K562 (cell line): Measurements from ENCODE around the gene SPRR2D. TPM values are rescaled to one million over a fixed set of nuclear protein-coding genes. Genes with fewer than 3 reads are reported as not detected.
"Not testable (repeated sequence)": the region's sequence is repeated elsewhere in the genome, so short reads cannot be mapped to it uniquely, and the experiment has no call there.

Source experiments
- ATAC-seq: fragments of 200-7000 bp; cut with Tn5 transposase; 3 replicates; pipeline ENCODE4 v1.9.1; 2020; ENCODE audit warnings: moderate library complexity
- BruUV-seq: library from RNA; stranded (reverse); fragments of 400-500 nt; replicated peaks from 2 replicates; lab custom pipeline; 2021; lab: Mats Ljungman, UMichigan
- CTCF ChIA-PET: fragments of 300-600 bp; formaldehyde crosslinking; extraction: SDS; loops from one replicate; lab custom pipeline; 2021; ENCODE audit warnings: low intra/inter-chr PET ratio; lab: Yijun Ruan, JAX
- POLR2A ChIA-PET: fragments of 300-600, 350-650 bp; sonication (Branson Sonifier 250); formaldehyde crosslinking; extraction: SDS; loops from one replicate; lab custom pipeline; 2021; ENCODE audit warnings: antibody characterized with exemption, inconsistent platforms; lab: Yijun Ruan, JAX
- DNase-seq, 4 experiments: peaks; one replicate each; pipeline versions ENCODE4 v3.0.0 to v3.0.0-alpha.2; 2011 to 2018; ENCODE audit warnings: low spot score in 3 of 4, mixed read lengths in 3 of 4; ENCODE audit errors: extremely low read depth in 1 of 4
- FAIRE-seq: peaks from 2 replicates; lab custom pipeline; 2011; peaks lifted over from hg19 to GRCh38; lab: Jason Lieb, UNC
- H2AFZ ChIP-seq: 2 replicates; pipeline ENCODE4 v1.6.0; 2011; ENCODE audit warnings: low read depth, low read length, control low read depth, inconsistent platforms
- H3K27ac ChIP-seq: fragments of 200-600 bp; 3 replicates; pipeline ENCODE4 v1.8.0; 2011; ENCODE audit warnings: low read depth, mild to moderate bottlenecking, control low read depth, inconsistent platforms, low read length, moderate library complexity, mixed read lengths; ENCODE audit errors: extremely low read depth
- H3K27me3 ChIP-seq, 2 experiments: fragments of 300-600 bp in 1 of 2; 2 replicates in 1 of 2; 3 replicates in 1 of 2; pipeline versions ENCODE4 v1.6.0 to v1.8.0; 2011; ENCODE audit warnings: inconsistent platforms in 2 of 2, low read length in 2 of 2, mild to moderate bottlenecking in 1 of 2, mixed read lengths in 1 of 2, moderate library complexity in 1 of 2; ENCODE audit not compliant: control insufficient read depth in 2 of 2, insufficient read depth in 2 of 2
- H3K36me3 ChIP-seq: fragments of 300-600 bp; 3 replicates; pipeline ENCODE4 v1.8.0; 2011; ENCODE audit warnings: mild to moderate bottlenecking, low read length, inconsistent platforms; ENCODE audit not compliant: control insufficient read depth, insufficient read depth
- H3K4me1 ChIP-seq, 2 experiments: fragments of 200-600 bp in 1 of 2; replicated peaks in 1 of 2; 2 replicates in 1 of 2; 3 replicates in 1 of 2; pipeline versions ENCODE4 v1.5.1 to v1.8.0; 2011; ENCODE audit warnings: inconsistent platforms in 2 of 2, low read length in 2 of 2, mild to moderate bottlenecking in 1 of 2, mixed read lengths in 1 of 2, moderate library complexity in 1 of 2; ENCODE audit not compliant: control insufficient read depth in 2 of 2, insufficient read depth in 2 of 2
- H3K4me2 ChIP-seq: 2 replicates; pipeline ENCODE4 v1.6.1; 2011; ENCODE audit warnings: low read length, control low read depth, inconsistent platforms, mixed read lengths; ENCODE audit not compliant: insufficient read depth
- H3K4me3 ChIP-seq: fragments of 200-600 bp; sonication (generic), shearing (Covaris generic); 2 replicates; pipeline ENCODE4 v1.5.1; 2016; ENCODE audit warnings: control low read depth, inconsistent platforms
- H3K79me2 ChIP-seq: fragments of 200-600 bp; 3 replicates; pipeline ENCODE4 v1.8.0; 2011; ENCODE audit warnings: low read length, inconsistent platforms; ENCODE audit not compliant: control insufficient read depth, insufficient read depth
- H3K9ac ChIP-seq, 2 experiments: 2 replicates each; pipeline versions ENCODE4 v1.6.0 to v1.6.1; 2011; ENCODE audit warnings: low read depth in 2 of 2, low read length in 2 of 2, control low read depth in 1 of 2, inconsistent platforms in 1 of 2, mild to moderate bottlenecking in 1 of 2, mixed read lengths in 1 of 2; ENCODE audit not compliant: insufficient read depth in 1 of 2
- H3K9me1 ChIP-seq: one replicate; pipeline ENCODE4 v1.6.0; 2011; ENCODE audit warnings: inconsistent platforms, mild to moderate bottlenecking, low read length, moderate library complexity; ENCODE audit not compliant: control insufficient read depth, insufficient read depth
- H3K9me3 ChIP-seq: replicated peaks from 2 replicates; pipeline ENCODE4 v1.5.1; 2011; ENCODE audit warnings: low read depth, low read length, inconsistent platforms; ENCODE audit not compliant: control insufficient read depth, insufficient read depth
- H4K20me1 ChIP-seq: replicated peaks from 2 replicates; pipeline ENCODE4 v1.6.1; 2011; ENCODE audit warnings: low read length, inconsistent platforms, mixed read lengths; ENCODE audit not compliant: control insufficient read depth, insufficient read depth
- ASH1L ChIP-seq: fragments of 450-650 bp; IDR thresholded peaks from 2 replicates; pipeline ENCODE4 v1.6.1; 2018; ENCODE audit warnings: borderline replicate concordance, mild to moderate bottlenecking, low read depth; ENCODE audit not compliant: partially characterized antibody
- ATF7 ChIP-seq: fragments of 450-650 bp; IDR thresholded peaks from 2 replicates; pipeline ENCODE4 v1.7.1; 2014; ENCODE audit warnings: mild to moderate bottlenecking, moderate library complexity
- C11orf30 ChIP-seq: fragments of 450-650 bp; IDR thresholded peaks from 2 replicates; pipeline ENCODE4 v1.6.1; 2016; ENCODE audit warnings: low read depth, mild to moderate bottlenecking
- CREB1 ChIP-seq, 2 experiments: sonication (generic) in 1 of 2; formaldehyde crosslinking in 1 of 2; IDR thresholded peaks; 2 replicates each; pipeline versions ENCODE4 v1.6.1 to v1.8.0; 2012 to 2022; ENCODE audit warnings: inconsistent platforms in 1 of 2, mild to moderate bottlenecking in 1 of 2, missing genetic modification reagents in 1 of 2, moderate library complexity in 1 of 2
- FOSL1 ChIP-seq: fragments of 200-800 bp; sonication (Bioruptor generic); conservative IDR thresholded peaks from 2 replicates; pipeline ENCODE4 v1.6.1; 2016; ENCODE audit warnings: missing genetic modification characterization, missing compliant biosample characterization
- GTF2A2 ChIP-seq: IDR thresholded peaks from 2 replicates; pipeline ENCODE4 v1.6.1; 2016; ENCODE audit warnings: mild to moderate bottlenecking, missing genetic modification characterization, missing compliant biosample characterization
- JUND ChIP-seq, 2 experiments: IDR thresholded peaks; 2 replicates in 1 of 2; 3 replicates in 1 of 2; pipeline ENCODE4 v1.6.1; 2011; ENCODE audit warnings: borderline replicate concordance in 2 of 2, low read depth in 2 of 2, low read length in 2 of 2, improper control_type of control experiment in 1 of 2, missing biosample characterization in 1 of 2, missing genetic modification characterization in 1 of 2, missing genetic modification reagents in 1 of 2
- MAFF ChIP-seq: IDR thresholded peaks from 2 replicates; pipeline ENCODE4 v1.6.1; 2012; ENCODE audit warnings: low read length, improper control_type of control experiment
- MAFG ChIP-seq: fragments of 450-650 bp; conservative IDR thresholded peaks from 2 replicates; pipeline ENCODE4 v1.6.1; 2016; ENCODE audit warnings: missing genetic modification characterization, missing compliant biosample characterization
- MCM7 ChIP-seq, 2 experiments: fragments of 450-650 bp; IDR thresholded peaks; 2 replicates each; pipeline ENCODE4 v1.6.1; 2016 to 2018
- NCOA2 ChIP-seq, 2 experiments: fragments of 450-650 bp; IDR thresholded peaks; 2 replicates each; pipeline ENCODE4 v1.6.1; 2018; ENCODE audit warnings: mild to moderate bottlenecking in 2 of 2, moderate library complexity in 1 of 2; ENCODE audit not compliant: partially characterized antibody in 2 of 2
- NFYB ChIP-seq: IDR thresholded peaks from 2 replicates; pipeline ENCODE4 v1.6.1; 2011; ENCODE audit warnings: mild to moderate bottlenecking, moderate library complexity; ENCODE audit not compliant: insufficient read length; ENCODE audit errors: extremely low read depth
- RBM25 ChIP-seq: fragments of 200-400 bp; formaldehyde crosslinking; IDR thresholded peaks from 2 replicates; pipeline ENCODE4 v1.6.1; 2018; ENCODE audit warnings: low read length, low read depth, moderate library complexity; ENCODE audit not compliant: severe bottlenecking
- SOX6 ChIP-seq: fragments of 450-650 bp; IDR thresholded peaks from 2 replicates; pipeline ENCODE4 v1.6.1; 2014; ENCODE audit warnings: mild to moderate bottlenecking
- SREBF2 ChIP-seq: sonication (generic); formaldehyde crosslinking; IDR thresholded peaks from 2 replicates; pipeline ENCODE4 v1.4.0; 2020; ENCODE audit warnings: mild to moderate bottlenecking, missing genetic modification reagents
- XRCC4 ChIP-seq: IDR thresholded peaks from one replicate; pipeline ENCODE4 v1.6.1; 2011; ENCODE audit not compliant: insufficient read depth, insufficient read length; ENCODE audit errors: extremely low read depth
- ZNF316 ChIP-seq: fragments of 450-650 bp; IDR thresholded peaks from 2 replicates; pipeline ENCODE4 v1.6.1; 2016
- ZNF324 ChIP-seq: fragments of 250-450 bp; sonication (Bioruptor Pico); IDR thresholded peaks from 2 replicates; pipeline ENCODE4 v1.4.0; 2020; ENCODE audit warnings: mild to moderate bottlenecking
- WGBS: fragments of 100-300 bp; shearing (Covaris generic); methylation state at CpG from one replicate; pipeline ENCODE4 v1.1.6; 2016; ENCODE audit warnings: low coverage, mixed read lengths; ENCODE audit not compliant: insufficient coverage; ENCODE audit errors: missing lambda C conversion rate; 5-methylcytosine and 5-hydroxymethylcytosine counted together
- in situ Hi-C: fragments of 300-500 bp; cut with MboI; formaldehyde crosslinking; loops from 4 replicates; pipeline ENCODE4 v1.15.0; 2018; ENCODE audit warnings: inconsistent platforms, mixed read lengths
- intact Hi-C: fragments of 100-400 bp; cut with micrococcal nuclease; formaldehyde crosslinking; loops from 2 replicates; pipeline ENCODE4 v1.14.2; 2022
- polyA plus RNA-seq, 8 experiments: library from polyadenylated mRNA; depleted of rRNA in 4 of 8; stranded (reverse) in 5 of 8; unstranded in 3 of 8; fragments of >200 nt; fragmentation: Nextera tagmentation in 2 of 8; fragmentation: Illumina TruSeq in 1 of 8; extraction: Ambion mirVana in 2 of 8; extraction: Trizol in 1 of 8; gene quantifications; 2 replicates each; pipeline versions ENCODE4 v1.2.1 to v1.2.3, GENCODE V29; 2011 to 2014; ENCODE audit warnings: inconsistent platforms in 1 of 8, missing spikeins in 1 of 8
- total RNA-seq, 7 experiments: library from RNA; depleted of rRNA in 6 of 7; stranded (reverse); fragments of >200 nt in 6 of 7; fragmentation: Illumina TruSeq in 2 of 7; extraction: Trizol in 2 of 7; gene quantifications; 2 replicates each; pipeline versions ENCODE4 v1.2.1 to v1.2.3, GENCODE V29; 2011 to 2021; ENCODE audit warnings: low replicate concordance in 1 of 7

SPRR2D gene
- total and polyA plus RNA-seq, 9 of the 15 experiments (the other 6 are each of a cell fraction or from before 2014, with no cell fraction given) = 0.91 to 5.1 (median 3.2) TPM; not detected in 1

DNA sequence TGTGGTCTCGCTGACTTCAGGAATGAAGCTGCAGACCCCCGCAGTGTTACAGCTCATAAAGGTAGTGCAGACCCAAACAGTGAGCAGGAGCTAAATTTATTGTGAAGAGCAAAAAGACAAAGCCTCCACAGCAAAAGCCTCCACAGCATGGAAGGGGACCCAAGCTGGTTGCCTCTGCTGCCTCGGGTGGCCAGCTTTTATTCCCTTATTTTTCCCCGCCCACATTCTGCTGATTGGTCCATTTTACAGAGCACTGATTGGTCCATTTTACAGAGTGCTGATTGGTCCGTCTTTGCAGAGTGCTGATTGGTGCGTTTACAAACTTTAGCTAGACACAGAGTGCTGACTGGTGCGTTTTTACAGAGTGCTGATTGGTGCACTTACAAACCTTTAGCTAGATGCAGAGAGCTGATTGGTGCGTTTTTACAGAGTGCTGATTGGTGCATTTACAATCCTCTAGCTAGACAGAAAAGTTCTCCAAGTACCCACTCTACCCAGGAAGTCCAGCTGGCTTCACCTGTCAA, 29.6 kb downstream of the SPRR2D start:
- TF ChIP-seq MAFF = peak; percentile 26; the same call in 1 of the 2 replicates
- peak; percentile 83 for TF ChIP-seq C11orf30
- peak; percentile 45 for TF ChIP-seq RBM25
- TF ChIP-seq ASH1L = peak; percentile 68
- peak; percentile 93 for TF ChIP-seq ZNF316
- peak; percentile 75 for TF ChIP-seq MAFG (tag)
- peak; percentile 73 for TF ChIP-seq NFYB
- H3K36me3 ChIP-seq, H3K9me3 ChIP-seq, H3K27ac ChIP-seq, H2AFZ ChIP-seq, H4K20me1 ChIP-seq, intact Hi-C loops, H3K4me2 ChIP-seq, H3K9ac ChIP-seq, FAIRE-seq, H3K4me3 ChIP-seq, H3K4me1 ChIP-seq, BruUV-seq, H3K79me2 ChIP-seq, CTCF ChIA-PET, H3K9me1 ChIP-seq, ATAC-seq, in situ Hi-C loops, H3K27me3 ChIP-seq: not testable (repeated sequence)
- 3% methylated on average over 8 of the region's 8 CpGs for WGBS
- POLR2A ChIA-PET = interaction anchor here (0.6 to 1.0 kb wide), 2 partner anchors 12 to 1299 kb away, joined by 3 read pairs; no protein-coding TSS in a partner anchor
- peak in 2 of 4 experiments; percentile 14 to 18 for DNase-seq

- Histone ChIP-seq H3K4me1 (no peaks in the 10 kb centered on the region), H3K9ac (no peak within 1 kb of the TSS), H3K9me1 (no peaks in the 10 kb centered on the region), H3K27me3 (peaks cover 2 to 13% of the 10 kb centered on the region in 2 experiments; a peak in 2 of 5 replicates), H3K4me2 (no peak within 1 kb of the TSS), H3K27ac (no peak within 1 kb of the TSS), H4K20me1 (no peaks in the 10 kb centered on the region), H3K9me3 (no peaks in the 10 kb centered on the region), H3K79me2 (no peaks in the 10 kb centered on the region), H2AFZ (no peak within 1 kb of the TSS), H3K4me3 (no peak within 1 kb of the TSS), H3K36me3 (no peaks in the 10 kb centered on the region)
- ATAC-seq = no peak
- no peak for FAIRE-seq
- WGBS = 10% methylated on average over 2 of the region's 2 CpGs
- CTCF ChIA-PET = no interaction called here
- intact Hi-C loops (no loop called here), in situ Hi-C loops (no loop called here)
- DNase-seq = no peak
- BruUV-seq = no TSS peak
- POLR2A ChIA-PET = no interaction called here
- no peak for TF ChIP-seq ZNF324 (CRISPR knock-in tag)
- peak; percentile 83 for TF ChIP-seq FOSL1 (tag)
- peak; percentile 72; the same call in 1 of the 2 replicates for TF ChIP-seq JUND (IDR thresholded peaks at IDR 0.05; ENCODE audit: borderline replicate concordance, low read depth, low read length)
- TF ChIP-seq JUND (tag; IDR thresholded peaks at IDR 0.05; ENCODE audit: borderline replicate concordance, low read depth, low read length) = peak; percentile 17; the same call in 1 of the 3 replicates
- no peak for TF ChIP-seq CREB1 (IDR thresholded peaks at IDR 0.05)
- no peak for TF ChIP-seq CREB1 (CRISPR knock-in tag; IDR thresholded peaks at IDR 0.05)
- no peak for TF ChIP-seq XRCC4
- no peak for TF ChIP-seq GTF2A2 (tag)
- TF ChIP-seq NCOA2 (IDR thresholded peaks at IDR 0.05; ENCODE audit: partially characterized antibody in 2 of 2) = no peak
- TF ChIP-seq MCM7 (IDR thresholded peaks at IDR 0.05) = no peak
- no peak for TF ChIP-seq SOX6
- no peak for TF ChIP-seq SREBF2 (CRISPR knock-in tag)
- TF ChIP-seq ATF7 = peak; percentile 38; the same call in 1 of the 2 replicates
Measured at GRCh38 chr1:153001382-153001781, 39.5 kb downstream of the SPRR2D start, which contains the start of gene SPRR3. Gene SPRR3, plus strand, starts transcription at chr1:153001749. Its CDS starts 1,272 bp downstream, at chr1:153003021.
